K562 (cell line): Measurements from ENCODE around the gene HHATL. TPM values are rescaled to one million over a fixed set of nuclear protein-coding genes. Genes with fewer than 3 reads are reported as not detected.

Experiments
- ATAC-seq: fragments of 200-7000 bp; cut with Tn5 transposase; 3 replicates; pipeline ENCODE4 v1.9.1; 2020; ENCODE audit warnings: moderate library complexity
- BruUV-seq: library from RNA; stranded (reverse); fragments of 400-500 nt; replicated peaks from 2 replicates; lab custom pipeline; 2021; lab: Mats Ljungman, UMichigan
- CTCF ChIA-PET: fragments of 300-600 bp; formaldehyde crosslinking; extraction: SDS; loops from one replicate; lab custom pipeline; 2021; ENCODE audit warnings: low intra/inter-chr PET ratio; lab: Yijun Ruan, JAX
- POLR2A ChIA-PET: fragments of 300-600, 350-650 bp; sonication (Branson Sonifier 250); formaldehyde crosslinking; extraction: SDS; loops from one replicate; lab custom pipeline; 2021; ENCODE audit warnings: antibody characterized with exemption, inconsistent platforms; lab: Yijun Ruan, JAX
- DNase-seq, 4 experiments: peaks; one replicate each; pipeline versions ENCODE4 v3.0.0 to v3.0.0-alpha.2; 2011 to 2018; ENCODE audit warnings: low spot score in 3 of 4, mixed read lengths in 3 of 4; ENCODE audit errors: extremely low read depth in 1 of 4
- FAIRE-seq: peaks from 2 replicates; lab custom pipeline; 2011; peaks lifted over from hg19 to GRCh38; lab: Jason Lieb, UNC
- H2AFZ ChIP-seq: 2 replicates; pipeline ENCODE4 v1.6.0; 2011; ENCODE audit warnings: low read depth, low read length, control low read depth, inconsistent platforms
- H3K27ac ChIP-seq: fragments of 200-600 bp; 3 replicates; pipeline ENCODE4 v1.8.0; 2011; ENCODE audit warnings: low read depth, mild to moderate bottlenecking, control low read depth, inconsistent platforms, low read length, moderate library complexity, mixed read lengths; ENCODE audit errors: extremely low read depth
- H3K27me3 ChIP-seq, 2 experiments: fragments of 300-600 bp in 1 of 2; 2 replicates in 1 of 2; 3 replicates in 1 of 2; pipeline versions ENCODE4 v1.6.0 to v1.8.0; 2011; ENCODE audit warnings: inconsistent platforms in 2 of 2, low read length in 2 of 2, mild to moderate bottlenecking in 1 of 2, mixed read lengths in 1 of 2, moderate library complexity in 1 of 2; ENCODE audit not compliant: control insufficient read depth in 2 of 2, insufficient read depth in 2 of 2
- H3K36me3 ChIP-seq: fragments of 300-600 bp; 3 replicates; pipeline ENCODE4 v1.8.0; 2011; ENCODE audit warnings: mild to moderate bottlenecking, low read length, inconsistent platforms; ENCODE audit not compliant: control insufficient read depth, insufficient read depth
- H3K4me1 ChIP-seq, 2 experiments: fragments of 200-600 bp in 1 of 2; replicated peaks in 1 of 2; 2 replicates in 1 of 2; 3 replicates in 1 of 2; pipeline versions ENCODE4 v1.5.1 to v1.8.0; 2011; ENCODE audit warnings: inconsistent platforms in 2 of 2, low read length in 2 of 2, mild to moderate bottlenecking in 1 of 2, mixed read lengths in 1 of 2, moderate library complexity in 1 of 2; ENCODE audit not compliant: control insufficient read depth in 2 of 2, insufficient read depth in 2 of 2
- H3K4me2 ChIP-seq: 2 replicates; pipeline ENCODE4 v1.6.1; 2011; ENCODE audit warnings: low read length, control low read depth, inconsistent platforms, mixed read lengths; ENCODE audit not compliant: insufficient read depth
- H3K4me3 ChIP-seq: fragments of 200-600 bp; sonication (generic), shearing (Covaris generic); 2 replicates; pipeline ENCODE4 v1.5.1; 2016; ENCODE audit warnings: control low read depth, inconsistent platforms
- H3K79me2 ChIP-seq: fragments of 200-600 bp; 3 replicates; pipeline ENCODE4 v1.8.0; 2011; ENCODE audit warnings: low read length, inconsistent platforms; ENCODE audit not compliant: control insufficient read depth, insufficient read depth
- H3K9ac ChIP-seq, 2 experiments: 2 replicates each; pipeline versions ENCODE4 v1.6.0 to v1.6.1; 2011; ENCODE audit warnings: low read depth in 2 of 2, low read length in 2 of 2, control low read depth in 1 of 2, inconsistent platforms in 1 of 2, mild to moderate bottlenecking in 1 of 2, mixed read lengths in 1 of 2; ENCODE audit not compliant: insufficient read depth in 1 of 2
- H3K9me1 ChIP-seq: one replicate; pipeline ENCODE4 v1.6.0; 2011; ENCODE audit warnings: inconsistent platforms, mild to moderate bottlenecking, low read length, moderate library complexity; ENCODE audit not compliant: control insufficient read depth, insufficient read depth
- H3K9me3 ChIP-seq: replicated peaks from 2 replicates; pipeline ENCODE4 v1.5.1; 2011; ENCODE audit warnings: low read depth, low read length, inconsistent platforms; ENCODE audit not compliant: control insufficient read depth, insufficient read depth
- H4K20me1 ChIP-seq: replicated peaks from 2 replicates; pipeline ENCODE4 v1.6.1; 2011; ENCODE audit warnings: low read length, inconsistent platforms, mixed read lengths; ENCODE audit not compliant: control insufficient read depth, insufficient read depth
- ZNF224 ChIP-seq: sonication (generic); formaldehyde crosslinking; IDR thresholded peaks from 2 replicates; pipeline ENCODE4 v1.8.0; 2022; ENCODE audit warnings: mild to moderate bottlenecking, missing genetic modification reagents
- ZNF23 ChIP-seq: fragments of 250-450 bp; sonication (Bioruptor Pico); IDR thresholded peaks from 2 replicates; pipeline ENCODE4 v1.4.0; 2020; ENCODE audit warnings: mild to moderate bottlenecking
- WGBS: fragments of 100-300 bp; shearing (Covaris generic); methylation state at CpG from one replicate; pipeline ENCODE4 v1.1.6; 2016; ENCODE audit warnings: low coverage, mixed read lengths; ENCODE audit not compliant: insufficient coverage; ENCODE audit errors: missing lambda C conversion rate; 5-methylcytosine and 5-hydroxymethylcytosine counted together
- in situ Hi-C: fragments of 300-500 bp; cut with MboI; formaldehyde crosslinking; loops from 4 replicates; pipeline ENCODE4 v1.15.0; 2018; ENCODE audit warnings: inconsistent platforms, mixed read lengths
- intact Hi-C: fragments of 100-400 bp; cut with micrococcal nuclease; formaldehyde crosslinking; loops from 2 replicates; pipeline ENCODE4 v1.14.2; 2022
- polyA plus RNA-seq, 8 experiments: library from polyadenylated mRNA; depleted of rRNA in 4 of 8; stranded (reverse) in 5 of 8; unstranded in 3 of 8; fragments of >200 nt; fragmentation: Nextera tagmentation in 2 of 8; fragmentation: Illumina TruSeq in 1 of 8; extraction: Ambion mirVana in 2 of 8; extraction: Trizol in 1 of 8; gene quantifications; 2 replicates each; pipeline versions ENCODE4 v1.2.1 to v1.2.3, GENCODE V29; 2011 to 2014; ENCODE audit warnings: inconsistent platforms in 1 of 8, missing spikeins in 1 of 8
- total RNA-seq, 7 experiments: library from RNA; depleted of rRNA in 6 of 7; stranded (reverse); fragments of >200 nt in 6 of 7; fragmentation: Illumina TruSeq in 2 of 7; extraction: Trizol in 2 of 7; gene quantifications; 2 replicates each; pipeline versions ENCODE4 v1.2.1 to v1.2.3, GENCODE V29; 2011 to 2021; ENCODE audit warnings: low replicate concordance in 1 of 7
- TF ChIP-seq, protein P1 (sequence below), 2 experiments: fragments of 250-450 bp in 1 of 2; fragments of 450-650 bp in 1 of 2; sonication (Bioruptor Pico) in 1 of 2; IDR thresholded peaks; 2 replicates each; pipeline versions ENCODE4 v1.6.1 to v1.8.0; 2016 to 2021; ENCODE audit warnings: mild to moderate bottlenecking in 2 of 2, moderate library complexity in 2 of 2, missing compliant biosample characterization in 1 of 2, missing genetic modification characterization in 1 of 2
- TF ChIP-seq, protein P2 (sequence below), 2 experiments: fragments of 200-800 bp in 1 of 2; sonication (Bioruptor generic) in 1 of 2; sonication (generic) in 1 of 2; formaldehyde crosslinking in 1 of 2; IDR thresholded peaks in 1 of 2; conservative IDR thresholded peaks in 1 of 2; 2 replicates each; pipeline versions ENCODE4 v1.5.0 to v1.6.1; 2016 to 2020; ENCODE audit warnings: missing compliant biosample characterization in 1 of 2, missing genetic modification characterization in 1 of 2, missing genetic modification reagents in 1 of 2

Gene HHATL
- total and polyA plus RNA-seq, 9 of the 15 experiments (the other 6 are each of a cell fraction or from before 2014, with no cell fraction given): not detected

DNA sequence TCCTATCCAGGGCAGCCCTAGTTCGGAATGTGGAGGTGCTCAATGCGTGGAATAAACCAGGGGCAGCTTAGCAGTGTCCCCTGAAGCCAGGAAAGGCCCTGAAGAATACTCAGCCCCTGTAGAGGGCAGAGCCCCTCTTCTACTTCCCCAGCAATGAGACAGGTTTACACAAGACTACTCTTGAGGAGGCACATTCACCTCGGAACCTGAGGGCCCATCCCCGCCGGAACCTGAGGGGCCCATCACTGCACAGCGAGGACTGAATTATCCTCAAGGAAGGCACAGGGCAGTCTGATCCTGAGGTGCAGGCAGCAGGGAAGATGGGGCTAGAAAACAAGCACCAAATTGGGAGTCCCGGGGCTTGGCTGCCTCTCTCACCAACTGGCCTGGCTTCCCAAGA lies 48.2 kb upstream of the HHATL start:
- no peaks in the 10 kb centered on the region for H3K36me3 ChIP-seq
- TF ChIP-seq ZNF23 (CRISPR knock-in tag): no peak
- TF ChIP-seq ZNF224 (CRISPR knock-in tag): no peak
- H3K4me1 ChIP-seq: no peaks in the 10 kb centered on the region; a peak in 1 of 5 replicates
- peaks cover 8 to 55% of the 10 kb centered on the region in 2 experiments; a peak in 4 of 5 replicates for H3K27me3 ChIP-seq
- intact Hi-C loops: loop anchor here (10.0 kb wide), 1 partner anchor 516 kb away; no protein-coding TSS in a partner anchor
- WGBS: 3% methylated on average over 7 of the region's 7 CpGs
- no peaks in the 10 kb centered on the region for H3K9me1 ChIP-seq
- no peaks in the 10 kb centered on the region for H3K9me3 ChIP-seq
- no peak overlapping the region for H2AFZ ChIP-seq
- no peak overlapping the region for H3K27ac ChIP-seq
- ChIA-PET CTCF (no interaction called here), POLR2A (interaction anchor here (0.7 to 1.2 kb wide), 4 partner anchors 13 to 326 kb away, joined by 3 to 4 read pairs (median 3); no protein-coding TSS in a partner anchor)
- in situ Hi-C loops: no loop called here
- no peak for DNase-seq
- no peak overlapping the region for H3K9ac ChIP-seq
- no peak for ATAC-seq
- H3K4me3 ChIP-seq: no peak overlapping the region
- peaks cover 9% of the 10 kb centered on the region; the same call in 1 of the 2 replicates for H4K20me1 ChIP-seq
- no peak for FAIRE-seq
- H3K79me2 ChIP-seq: no peaks in the 10 kb centered on the region
- no TSS peak for BruUV-seq
- H3K4me2 ChIP-seq: no peak overlapping the region

- DNase-seq (peak; percentile 58 to 72 (median 62)), ATAC-seq (peak; percentile 90)
- TF ChIP-seq, protein P1, sequence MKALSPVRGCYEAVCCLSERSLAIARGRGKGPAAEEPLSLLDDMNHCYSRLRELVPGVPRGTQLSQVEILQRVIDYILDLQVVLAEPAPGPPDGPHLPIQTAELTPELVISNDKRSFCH (CRISPR knock-in tag; IDR thresholded peaks at IDR 0.05): no peak
- TF ChIP-seq, protein P1 (tag; IDR thresholded peaks at IDR 0.05): no peak
- TF ChIP-seq, protein P2, sequence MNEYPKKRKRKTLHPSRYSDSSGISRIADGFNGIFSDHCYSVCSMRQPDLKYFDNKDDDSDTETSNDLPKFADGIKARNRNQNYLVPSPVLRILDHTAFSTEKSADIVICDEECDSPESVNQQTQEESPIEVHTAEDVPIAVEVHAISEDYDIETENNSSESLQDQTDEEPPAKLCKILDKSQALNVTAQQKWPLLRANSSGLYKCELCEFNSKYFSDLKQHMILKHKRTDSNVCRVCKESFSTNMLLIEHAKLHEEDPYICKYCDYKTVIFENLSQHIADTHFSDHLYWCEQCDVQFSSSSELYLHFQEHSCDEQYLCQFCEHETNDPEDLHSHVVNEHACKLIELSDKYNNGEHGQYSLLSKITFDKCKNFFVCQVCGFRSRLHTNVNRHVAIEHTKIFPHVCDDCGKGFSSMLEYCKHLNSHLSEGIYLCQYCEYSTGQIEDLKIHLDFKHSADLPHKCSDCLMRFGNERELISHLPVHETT (CRISPR knock-in tag; conservative IDR thresholded peaks at IDR 0.05 in 1 of 2, IDR thresholded peaks at IDR 0.05 in 1 of 2): no peak
Observed at GRCh38 chr3:42749753-42750231, 47.2 kb upstream of the HHATL start.

More at GRCh38 chr3:42749753-42750231, 47.2 kb upstream of the HHATL start:
- Histone ChIP-seq H3K4me1 (no peaks in the 10 kb centered on the region; a peak in 1 of 5 replicates), H3K4me3 (no peak overlapping the region), H4K20me1 (peaks cover 9% of the 10 kb centered on the region; the same call in 1 of the 2 replicates), H3K9me1 (no peaks in the 10 kb centered on the region), H3K27me3 (peaks cover 8 to 56% of the 10 kb centered on the region in 2 experiments; a peak in 4 of 5 replicates), H3K36me3 (no peaks in the 10 kb centered on the region), H3K27ac (no peak overlapping the region), H3K4me2 (no peak overlapping the region), H3K9ac (no peak overlapping the region), H2AFZ (no peak overlapping the region), H3K79me2 (no peaks in the 10 kb centered on the region), H3K9me3 (no peaks in the 10 kb centered on the region)
- peak; percentile 91 for FAIRE-seq
- BruUV-seq: no TSS peak
- in situ Hi-C loops (loop anchor here (5.0 to 10.0 kb wide), 2 partner anchors 97 to 175 kb away; partner anchors contain the start of gene ZBTB47), intact Hi-C loops (loop anchor here (10.0 kb wide), 1 partner anchor 515 kb away; no protein-coding TSS in a partner anchor)
- WGBS: 18% methylated on average over 10 of the region's 10 CpGs
- ChIA-PET CTCF (interaction anchor here (0.5 to 0.6 kb wide), 3 partner anchors 89 to 502 kb away, joined by 3 to 4 read pairs (median 3); no protein-coding TSS in a partner anchor), POLR2A (interaction anchor here (0.7 to 1.2 kb wide), 6 partner anchors 14 to 178 kb away, joined by 3 to 4 read pairs (median 3); no protein-coding TSS in a partner anchor)
